ENCODE measurements around the gene SMYD3. TPM values are rescaled to one million over a fixed set of nuclear protein-coding genes. Genes with fewer than 3 reads are reported as not detected.

SMYD3 gene
- total and polyA plus RNA-seq, 2 donors (not counting 3 experiments of a cell fraction or from before 2014, with no cell fraction given) = 16.0 to 32.1 TPM

GRCh38 chr1:246528933-246529731 is 22.1 kb upstream of the SMYD3 start:
- FAIRE-seq (no peak), DNase-seq (ENCODE audit: low read depth, low spot score) (no peak)
- intact Hi-C loops (cut with micrococcal nuclease) (no loop called here), dilution Hi-C loops (cut with MboI; ENCODE audit: extremely low pct_ligation_motif_present, low sequenced_read_pairs) (no loop called here)
- no peak overlapping the region for H3K9ac ChIP-seq (replicated peaks; ENCODE audit: extremely low read depth, insufficient read depth, low read length)
- TF ChIP-seq CTCF (IDR thresholded peaks at IDR 0.05; ENCODE audit: extremely low read depth in 1 of 2, insufficient read depth in 1 of 2, low read depth in 1 of 2, low read length in 2 of 2) (no peak), MAX (IDR thresholded peaks at IDR 0.05; ENCODE audit: insufficient read depth, insufficient read length) (no peak), FOS (IDR thresholded peaks at IDR 0.05; ENCODE audit: borderline replicate concordance, insufficient read depth, low read length) (no peak), JUN (IDR thresholded peaks at IDR 0.05; ENCODE audit: borderline replicate concordance, insufficient read depth, insufficient read length, low read depth) (no peak), POLR2AphosphoS5 (IDR thresholded peaks at IDR 0.05; ENCODE audit: insufficient read depth, low read depth, low read length) (no peak)
- no TSS peak for BruUV-seq (replicated peaks)
- ChIA-PET CTCF (interaction anchor here (0.5 kb wide), 1 partner anchor 31 kb away, joined by 3 read pairs; no protein-coding TSS in a partner anchor), POLR2A (no interaction called here)
- no peak overlapping the region for H3K4me3 ChIP-seq (replicated peaks in 1 of 3; ENCODE audit: insufficient read depth in 1 of 3, low read depth in 1 of 3, low read length in 3 of 3)
- no peak overlapping the region for H2AFZ ChIP-seq (ENCODE audit: low read depth, low read length)
- no peaks in the 10 kb centered on the region for H4K20me1 ChIP-seq (replicated peaks; ENCODE audit: control insufficient read depth, extremely low read depth, insufficient read depth, low read length)
- peaks cover 4 to 8% of the 10 kb centered on the region in 2 experiments for H3K27me3 ChIP-seq (ENCODE audit: control insufficient read depth in 2 of 2, insufficient read depth in 2 of 2, low read length in 2 of 2)
- no peaks in the 10 kb centered on the region for H3K79me2 ChIP-seq (ENCODE audit: control insufficient read depth, insufficient read depth, low read length)
- no peak overlapping the region for H3K27ac ChIP-seq (ENCODE audit: insufficient read depth, low read depth, low read length)
- no peaks in the 10 kb centered on the region for H3K9me1 ChIP-seq (replicated peaks; ENCODE audit: control insufficient read depth, extremely low read depth, insufficient read depth, low read length)
- no peak overlapping the region for H3K4me2 ChIP-seq (ENCODE audit: insufficient read depth, low read length)
- H3K9me3 ChIP-seq (replicated peaks; ENCODE audit: control insufficient read depth, insufficient read depth, low read length) = no peaks in the 10 kb centered on the region
- no peaks in the 10 kb centered on the region for H3K36me3 ChIP-seq (ENCODE audit: control insufficient read depth in 2 of 2, extremely low read depth in 1 of 2, insufficient read depth in 2 of 2, low read length in 2 of 2)
- H3K4me1 ChIP-seq (ENCODE audit: control insufficient read depth, extremely low read depth, insufficient read depth, low read length) = no peaks in the 10 kb centered on the region
